Gastrocnemius medialis (tissue), 4 donors: Measurements from ENCODE around the gene WSB1.

ENCODE experiments used
- CTCF ChIP-seq, 5 experiments: fragments of 450-650 bp in 3 of 5; fragments of 200-600 bp in 2 of 5; sonication (generic) in 2 of 5; IDR thresholded peaks in 4 of 5; conservative IDR thresholded peaks in 1 of 5; 1 replicate in 4 of 5; 2 replicates in 1 of 5; pipeline ENCODE4 v1.5.1; 2016 to 2019; ENCODE audit warnings: antibody characterized with exemption in 5 of 5, mild to moderate bottlenecking in 3 of 5, moderate library complexity in 3 of 5
- POLR2A ChIP-seq, 2 donors: fragments of 450-650 bp; IDR thresholded peaks; one replicate each; pipeline ENCODE4 v1.6.1; 2017; ENCODE audit warnings: antibody characterized with exemption in 2 of 2, mild to moderate bottlenecking in 2 of 2, moderate library complexity in 2 of 2

DNA sequence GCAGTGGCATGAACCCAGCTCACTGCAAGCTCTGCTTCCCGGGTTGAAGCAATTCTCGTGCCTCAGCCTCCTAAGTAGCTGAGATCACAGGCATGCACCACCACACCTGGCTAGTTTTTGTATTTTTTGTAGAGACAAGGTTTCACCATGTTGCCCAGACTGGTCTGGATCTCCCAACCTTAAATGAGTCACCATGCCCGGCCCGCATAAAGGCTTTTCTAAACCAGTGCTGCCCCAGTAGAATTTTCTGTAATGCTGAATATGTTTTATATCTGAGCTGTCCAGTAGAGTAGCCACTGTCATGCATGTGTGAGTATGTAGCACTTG lies 36.9 kb upstream of the WSB1 start:
- TF ChIP-seq CTCF (IDR thresholded peaks at IDR 0.05 in 4 of 5, conservative IDR thresholded peaks at IDR 0.05 in 1 of 5), result no peak
- TF ChIP-seq POLR2A (IDR thresholded peaks at IDR 0.05), result no peak
